PC-3 (cell line): Measurements from ENCODE around the gene GATD1. TPM values are rescaled to one million over a fixed set of nuclear protein-coding genes. Genes with fewer than 3 reads are reported as not detected.
A peak's percentile ranks its signal among the peaks of the same experiment; 100 is the strongest.

Experiments
- ATAC-seq: fragments of 200-7000 bp; cut with Tn5 transposase; 2 replicates; pipeline ENCODE4 v1.9.1; 2020; ENCODE audit warnings: mild to moderate bottlenecking, moderate library complexity
- BruUV-seq: library from RNA; stranded (reverse); fragments of 400-500 nt; replicated peaks from 2 replicates; lab custom pipeline; 2021; lab: Mats Ljungman, UMichigan
- CTCF ChIA-PET: fragments of 300-600 bp; sonication (Branson Sonifier 250); formaldehyde crosslinking; loops from one replicate; lab custom pipeline; 2022; ENCODE audit warnings: antibody characterized with exemption; lab: Charles Lee
- POLR2A ChIA-PET: fragments of 300-600 bp; sonication (Branson Sonifier 250); formaldehyde crosslinking; loops from one replicate; lab custom pipeline; 2022; ENCODE audit warnings: antibody characterized with exemption; ENCODE audit not compliant: unreplicated experiment; lab: Charles Lee
- DNase-seq: peaks from one replicate; pipeline ENCODE4 v3.0.0-alpha.2; 2015
- H2AFZ ChIP-seq: fragments of 300-600 bp; sonication (generic); 2 replicates; pipeline ENCODE4 v1.6.0; 2016; ENCODE audit warnings: antibody characterized with exemption, low read length
- H3F3A ChIP-seq: fragments of 300-600 bp; sonication (generic); one replicate; pipeline ENCODE4 v1.6.0; 2017; ENCODE audit warnings: antibody characterized with exemption, low read length, control low read depth, mild to moderate bottlenecking; ENCODE audit not compliant: unreplicated experiment
- H3K27ac ChIP-seq: fragments of 300-600 bp; sonication (generic); 2 replicates; pipeline ENCODE4 v1.5.1; 2016; ENCODE audit warnings: mild to moderate bottlenecking, low read length
- H3K27me3 ChIP-seq: fragments of 300-600 bp; sonication (generic); 2 replicates; pipeline ENCODE4 v1.6.1; 2016; ENCODE audit warnings: low read length, mixed read lengths
- H3K36me3 ChIP-seq: fragments of 300-600 bp; sonication (generic); 2 replicates; pipeline ENCODE4 v1.6.1; 2016; ENCODE audit warnings: low read depth, mixed run types, low read length, mixed read lengths
- H3K4me1 ChIP-seq: fragments of 300-600 bp; sonication (generic); 2 replicates; pipeline ENCODE4 v1.5.1; 2016; ENCODE audit warnings: low read length; ENCODE audit not compliant: insufficient read depth
- H3K4me2 ChIP-seq: fragments of 300-600 bp; sonication (generic); 2 replicates; pipeline ENCODE4 v1.6.0; 2016; ENCODE audit warnings: low read length
- H3K4me3 ChIP-seq: fragments of 300-600 bp; sonication (generic); 2 replicates; pipeline ENCODE4 v1.5.1; 2016; ENCODE audit warnings: mild to moderate bottlenecking, low read length, mixed read lengths
- H3K79me2 ChIP-seq: fragments of 300-600 bp; sonication (generic); 2 replicates; pipeline ENCODE4 v1.6.1; 2017; ENCODE audit warnings: low read length, mixed read lengths
- H3K9ac ChIP-seq: fragments of 300-600 bp; sonication (generic); 2 replicates; pipeline ENCODE4 v1.6.0; 2016; ENCODE audit warnings: mild to moderate bottlenecking, low read length
- H3K9me2 ChIP-seq: fragments of 300-600 bp; sonication (generic); replicated peaks from 2 replicates; pipeline ENCODE4 v1.6.1; 2016; ENCODE audit warnings: mixed run types, low read length, mixed read lengths
- H3K9me3 ChIP-seq: fragments of 300-600 bp; sonication (generic); 2 replicates; pipeline ENCODE4 v1.6.1; 2016; ENCODE audit warnings: low read length, mixed read lengths
- H4K20me1 ChIP-seq: fragments of 300-600 bp; sonication (generic); 2 replicates; pipeline ENCODE4 v1.6.1; 2016; ENCODE audit warnings: low read length, mixed read lengths
- EZH2 ChIP-seq: fragments of 300-600 bp; sonication (generic); IDR thresholded peaks from one replicate; pipeline ENCODE4 v1.6.1; 2017; ENCODE audit warnings: antibody characterized with exemption, mild to moderate bottlenecking, low read length; ENCODE audit not compliant: unreplicated experiment
- EZH2phosphoT487 ChIP-seq: fragments of 300-600 bp; sonication (generic); IDR thresholded peaks from 2 replicates; pipeline ENCODE4 v1.6.1; 2018; ENCODE audit warnings: mild to moderate bottlenecking, antibody characterized with exemption, low read length, borderline replicate concordance
- intact Hi-C: fragments of 100-400 bp; cut with micrococcal nuclease; formaldehyde crosslinking; loops from 2 replicates; pipeline ENCODE4 v1.9.0; 2023
- total RNA-seq: library from RNA; depleted of rRNA; stranded (reverse); fragments of >200 nt; gene quantifications from 2 replicates; pipeline ENCODE4 v1.2.3, GENCODE V29; 2014
- TF ChIP-seq, protein P1 (sequence below): fragments of 300-600 bp; sonication (generic); conservative IDR thresholded peaks from 2 replicates; pipeline ENCODE4 v1.5.1; 2017; ENCODE audit warnings: antibody characterized with exemption, low read depth, mild to moderate bottlenecking, low read length

Gene GATD1
- total RNA-seq, 1 experiment from 2014 or later = 39.7 TPM

DNA sequence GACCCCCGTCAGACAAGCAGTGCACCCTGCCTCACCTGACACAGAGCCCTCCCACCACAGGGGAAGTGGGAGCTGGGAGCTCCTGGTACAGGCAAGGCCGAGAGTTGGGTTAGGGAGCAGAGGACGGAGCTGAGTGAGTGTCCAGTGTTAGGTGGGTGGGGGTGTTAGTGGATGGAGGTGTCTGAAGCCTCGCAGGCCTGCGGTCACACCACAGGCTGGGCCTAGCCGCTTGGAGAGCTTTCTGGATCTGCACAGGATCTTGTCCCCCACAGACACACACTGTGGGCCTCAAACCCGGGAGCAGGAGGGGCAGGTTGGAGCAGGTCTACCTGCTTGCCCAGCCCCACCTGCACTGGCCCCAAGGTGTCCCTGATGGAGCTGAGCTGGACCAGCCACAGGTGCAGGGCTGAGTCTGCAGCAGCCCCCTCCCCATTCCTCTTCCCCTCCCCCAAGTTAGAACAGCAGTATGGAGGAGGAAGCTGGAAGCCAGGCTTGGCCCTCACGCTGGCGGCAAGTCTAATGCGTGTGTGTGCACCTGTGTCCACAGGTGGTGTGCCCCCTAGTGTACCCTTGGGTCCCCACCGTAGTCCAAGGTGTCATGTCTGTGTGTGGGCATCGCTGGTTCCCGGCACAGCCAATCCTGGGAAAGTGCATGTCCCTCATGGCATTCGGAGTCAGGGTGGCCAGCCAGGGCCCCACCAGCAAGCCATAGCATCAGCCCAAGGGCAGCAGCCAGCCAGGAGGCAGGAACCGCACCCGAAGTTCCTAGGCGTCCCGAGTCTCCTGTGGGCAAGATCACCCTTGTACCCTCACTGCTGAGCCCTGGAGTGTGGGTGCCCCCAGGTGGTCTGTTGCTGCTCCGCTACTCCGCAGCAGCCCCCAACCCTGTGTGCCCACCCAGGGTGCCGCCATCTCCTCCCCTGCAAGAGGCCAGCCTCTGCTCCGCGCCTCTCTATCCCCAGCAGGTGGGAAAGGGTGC lies 2.0 kb upstream of the GATD1 start:
- DNase-seq (no peak), ATAC-seq (no peak)
- H3K79me2 ChIP-seq = peaks cover 39% of the 10 kb centered on the region
- TF ChIP-seq EZH2phosphoT487 = no peak
- TF ChIP-seq, protein P1, sequence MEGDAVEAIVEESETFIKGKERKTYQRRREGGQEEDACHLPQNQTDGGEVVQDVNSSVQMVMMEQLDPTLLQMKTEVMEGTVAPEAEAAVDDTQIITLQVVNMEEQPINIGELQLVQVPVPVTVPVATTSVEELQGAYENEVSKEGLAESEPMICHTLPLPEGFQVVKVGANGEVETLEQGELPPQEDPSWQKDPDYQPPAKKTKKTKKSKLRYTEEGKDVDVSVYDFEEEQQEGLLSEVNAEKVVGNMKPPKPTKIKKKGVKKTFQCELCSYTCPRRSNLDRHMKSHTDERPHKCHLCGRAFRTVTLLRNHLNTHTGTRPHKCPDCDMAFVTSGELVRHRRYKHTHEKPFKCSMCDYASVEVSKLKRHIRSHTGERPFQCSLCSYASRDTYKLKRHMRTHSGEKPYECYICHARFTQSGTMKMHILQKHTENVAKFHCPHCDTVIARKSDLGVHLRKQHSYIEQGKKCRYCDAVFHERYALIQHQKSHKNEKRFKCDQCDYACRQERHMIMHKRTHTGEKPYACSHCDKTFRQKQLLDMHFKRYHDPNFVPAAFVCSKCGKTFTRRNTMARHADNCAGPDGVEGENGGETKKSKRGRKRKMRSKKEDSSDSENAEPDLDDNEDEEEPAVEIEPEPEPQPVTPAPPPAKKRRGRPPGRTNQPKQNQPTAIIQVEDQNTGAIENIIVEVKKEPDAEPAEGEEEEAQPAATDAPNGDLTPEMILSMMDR = no peak
- TF ChIP-seq EZH2 = no peak
- no peak overlapping the region for H3K4me3 ChIP-seq
- no peaks in the 10 kb centered on the region for H3K27me3 ChIP-seq
- no peaks in the 10 kb centered on the region for H3F3A ChIP-seq
- H3K9me2 ChIP-seq = no peaks in the 10 kb centered on the region
- no peaks in the 10 kb centered on the region for H3K9me3 ChIP-seq
- no TSS peak for BruUV-seq
- intact Hi-C loops = no loop called here
- H3K27ac ChIP-seq = no peak overlapping the region
- peaks cover 21% of the 10 kb centered on the region for H3K4me1 ChIP-seq
- no peaks in the 10 kb centered on the region for H3K36me3 ChIP-seq
- H3K4me2 ChIP-seq = no peak overlapping the region
- ChIA-PET POLR2A (no interaction called here), CTCF (no interaction called here)
- peaks cover 13% of the 10 kb centered on the region for H4K20me1 ChIP-seq
- H2AFZ ChIP-seq = no peak overlapping the region
- no peak overlapping the region for H3K9ac ChIP-seq

DNA sequence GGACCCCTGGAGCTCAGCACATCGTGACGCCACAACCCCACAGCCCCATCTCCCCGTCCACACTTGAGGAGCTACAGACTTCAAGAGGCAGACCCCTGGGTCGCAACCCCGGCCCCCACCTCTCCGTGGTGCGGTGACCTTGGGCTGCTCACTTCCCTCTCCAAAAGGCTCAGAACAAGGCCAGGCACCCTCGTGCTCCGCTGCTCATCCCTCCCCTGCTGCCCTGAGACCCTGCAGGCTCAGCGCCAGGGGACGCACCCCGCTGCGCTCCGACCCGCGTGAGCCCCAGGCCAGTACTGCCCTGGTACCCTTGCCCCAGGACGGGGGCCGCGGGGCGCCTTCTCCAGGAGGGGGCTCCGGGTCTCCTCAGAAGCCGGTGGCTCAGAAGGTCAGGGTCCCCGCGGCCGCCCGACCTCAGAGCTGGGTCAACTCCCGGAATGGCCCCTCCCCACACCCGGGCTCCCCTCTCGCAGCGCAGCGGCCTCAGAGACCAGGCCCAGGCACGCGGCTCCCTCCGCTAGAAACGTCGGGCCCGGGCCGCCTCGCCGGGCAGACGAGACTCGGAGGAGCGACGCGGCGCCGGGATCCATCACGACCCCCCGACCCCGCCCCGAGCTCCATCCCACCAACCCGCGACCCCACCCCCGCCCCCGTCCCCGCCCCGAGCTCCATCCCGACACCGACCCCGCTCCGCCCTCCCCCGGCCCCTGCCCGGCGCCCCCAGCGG lies 563 bp downstream of the GATD1 start:
- Histone ChIP-seq H3K9me3 (no peaks in the 10 kb centered on the region), H3F3A (no peaks in the 10 kb centered on the region), H3K27me3 (no peaks in the 10 kb centered on the region), H3K4me1 (peaks cover 22% of the 10 kb centered on the region), H3K36me3 (peaks cover 9% of the 10 kb centered on the region; the same call in 1 of the 2 replicates), H4K20me1 (peaks cover 26% of the 10 kb centered on the region), H3K4me2 (peak overlapping the region; percentile 98), H3K4me3 (peak overlapping the region; percentile 95), H2AFZ (no peak overlapping the region), H3K9me2 (no peaks in the 10 kb centered on the region), H3K79me2 (peaks cover 62% of the 10 kb centered on the region), H3K27ac (peak overlapping the region; percentile 40), H3K9ac (peak overlapping the region; percentile 96)
- ChIA-PET CTCF (interaction anchor here (0.6 kb wide), 1 partner anchor 71 kb away, joined by 9 read pairs; the partner anchor contains the start of gene EPS8L2), POLR2A (interaction anchor here (0.7 kb wide), 1 partner anchor 81 kb away, joined by 16 read pairs; no protein-coding TSS in a partner anchor)
- ATAC-seq = peak; percentile 39
- no peak for DNase-seq
- BruUV-seq = no TSS peak
- TF ChIP-seq, protein P1 = no peak
- TF ChIP-seq EZH2 (no peak), EZH2phosphoT487 (no peak)
- intact Hi-C loops = no loop called here
